Measurements from ENCODE around the gene ANP32A. TPM values are rescaled to one million over a fixed set of nuclear protein-coding genes. Genes with fewer than 3 reads are reported as not detected.

Gene ANP32A
- total and polyA plus RNA-seq, 5 donors, result 103 to 145 (median 118) TPM

GRCh38 chr15:68797599-68798345 lies 22.9 kb downstream of the ANP32A start:
- DNase-seq (peak; percentile 59 to 80 (median 75)), ATAC-seq (peak; percentile 55 to 60)
- peaks cover 46% of the 10 kb centered on the region for H3K4me1 ChIP-seq (ENCODE audit: control insufficient read depth, insufficient read depth, low read length)
- intact Hi-C loops (cut with DNase I), result no loop called here
- H3K27me3 ChIP-seq (ENCODE audit: control insufficient read depth, insufficient read depth), result no peaks in the 10 kb centered on the region
- peak overlapping the region; percentile 50 for H3K27ac ChIP-seq (ENCODE audit: low read length)
- H3K9me3 ChIP-seq (ENCODE audit: control insufficient read depth, low read length), result no peaks in the 10 kb centered on the region
- WGBS, result 19% methylated on average over 6 of the region's 6 CpGs
- H3K4me3 ChIP-seq (ENCODE audit: low read length), result no peak overlapping the region

- intact Hi-C loops (cut with DNase I), result no loop called here
- WGBS, result 36% methylated on average over 3 of the region's 3 CpGs
- Histone ChIP-seq H3K27me3 (ENCODE audit: control insufficient read depth, insufficient read depth) (no peaks in the 10 kb centered on the region), H3K4me1 (ENCODE audit: control insufficient read depth, insufficient read depth, low read length) (peaks cover 51% of the 10 kb centered on the region), H3K27ac (ENCODE audit: low read length) (peak overlapping the region; percentile 39), H3K4me3 (ENCODE audit: low read length) (no peak overlapping the region), H3K9me3 (ENCODE audit: control insufficient read depth, low read length) (no peaks in the 10 kb centered on the region)
- DNase-seq, result peak in 1 of 3 donors; percentile 28
- ATAC-seq, result no peak
Measured at GRCh38 chr15:68797191-68797590, 23.5 kb downstream of the ANP32A start.

GRCh38 chr15:68796576-68796975 lies 24.1 kb downstream of the ANP32A start:
- no peaks in the 10 kb centered on the region for H3K27me3 ChIP-seq (ENCODE audit: control insufficient read depth, insufficient read depth)
- no peak overlapping the region for H3K4me3 ChIP-seq (ENCODE audit: low read length)
- H3K9me3 ChIP-seq (ENCODE audit: control insufficient read depth, low read length), result no peaks in the 10 kb centered on the region
- DNase-seq, result no peak
- WGBS, result 91% methylated on average over 6 of the region's 6 CpGs
- no peak for ATAC-seq
- H3K4me1 ChIP-seq (ENCODE audit: control insufficient read depth, insufficient read depth, low read length), result peaks cover 52% of the 10 kb centered on the region
- no peak overlapping the region for H3K27ac ChIP-seq (ENCODE audit: low read length)
- intact Hi-C loops (cut with DNase I), result no loop called here

GRCh38 chr15:68795298-68795848 lies 25.3 kb downstream of the ANP32A start:
- Histone ChIP-seq H3K9me3 (ENCODE audit: control insufficient read depth, low read length) (no peaks in the 10 kb centered on the region), H3K27ac (ENCODE audit: low read length) (peak overlapping the region; percentile 60), H3K4me3 (ENCODE audit: low read length) (peak overlapping the region; percentile 21), H3K4me1 (ENCODE audit: control insufficient read depth, insufficient read depth, low read length) (peaks cover 63% of the 10 kb centered on the region), H3K27me3 (ENCODE audit: control insufficient read depth, insufficient read depth) (no peaks in the 10 kb centered on the region)
- ATAC-seq (peak; percentile 95 to 96), DNase-seq (peak; percentile 92 to 98 (median 96))
- intact Hi-C loops (cut with DNase I), result no loop called here
- 3% methylated on average over 20 of the region's 20 CpGs for WGBS

- intact Hi-C loops (cut with DNase I), result no loop called here
- H3K4me3 ChIP-seq (ENCODE audit: low read length), result peak overlapping the region; percentile 21
- 11% methylated on average over 5 of the region's 5 CpGs for WGBS
- DNase-seq, result no peak
- H3K27me3 ChIP-seq (ENCODE audit: control insufficient read depth, insufficient read depth), result no peaks in the 10 kb centered on the region
- no peaks in the 10 kb centered on the region for H3K9me3 ChIP-seq (ENCODE audit: control insufficient read depth, low read length)
- H3K4me1 ChIP-seq (ENCODE audit: control insufficient read depth, insufficient read depth, low read length), result peaks cover 68% of the 10 kb centered on the region
- H3K27ac ChIP-seq (ENCODE audit: low read length), result peak overlapping the region; percentile 84
- ATAC-seq, result peak; percentile 7 to 17
Measured at GRCh38 chr15:68794863-68795262, 25.8 kb downstream of the ANP32A start.

GRCh38 chr15:68794307-68794706 lies 26.4 kb downstream of the ANP32A start:
- intact Hi-C loops (cut with DNase I), result no loop called here
- Histone ChIP-seq H3K27ac (ENCODE audit: low read length) (peak overlapping the region; percentile 84), H3K4me3 (ENCODE audit: low read length) (no peak overlapping the region), H3K27me3 (ENCODE audit: control insufficient read depth, insufficient read depth) (no peaks in the 10 kb centered on the region), H3K9me3 (ENCODE audit: control insufficient read depth, low read length) (no peaks in the 10 kb centered on the region), H3K4me1 (ENCODE audit: control insufficient read depth, insufficient read depth, low read length) (peaks cover 70% of the 10 kb centered on the region)
- 60% methylated on average over 4 of the region's 4 CpGs for WGBS
- DNase-seq, result no peak
- ATAC-seq, result no peak

GRCh38 chr15:68793776-68794175 lies 26.9 kb downstream of the ANP32A start:
- peaks cover 75% of the 10 kb centered on the region for H3K4me1 ChIP-seq (ENCODE audit: control insufficient read depth, insufficient read depth, low read length)
- no peaks in the 10 kb centered on the region for H3K27me3 ChIP-seq (ENCODE audit: control insufficient read depth, insufficient read depth)
- DNase-seq (no peak), ATAC-seq (no peak)
- H3K27ac ChIP-seq (ENCODE audit: low read length), result peak overlapping the region; percentile 70
- no peak overlapping the region for H3K4me3 ChIP-seq (ENCODE audit: low read length)
- intact Hi-C loops (cut with DNase I), result no loop called here
- no peaks in the 10 kb centered on the region for H3K9me3 ChIP-seq (ENCODE audit: control insufficient read depth, low read length)
- 50% methylated on average over 6 of the region's 6 CpGs for WGBS

- peak overlapping the region; percentile 40 for H3K27ac ChIP-seq (ENCODE audit: low read length)
- peaks cover 72% of the 10 kb centered on the region for H3K4me1 ChIP-seq (ENCODE audit: control insufficient read depth, insufficient read depth, low read length)
- H3K27me3 ChIP-seq (ENCODE audit: control insufficient read depth, insufficient read depth), result no peaks in the 10 kb centered on the region
- intact Hi-C loops (cut with DNase I), result no loop called here
- peak in 1 of 3 donors; percentile 63 for DNase-seq
- no peak for ATAC-seq
- H3K9me3 ChIP-seq (ENCODE audit: control insufficient read depth, low read length), result no peaks in the 10 kb centered on the region
- 58% methylated on average over 14 of the region's 14 CpGs for WGBS
- no peak overlapping the region for H3K4me3 ChIP-seq (ENCODE audit: low read length)
Measured at GRCh38 chr15:68792901-68793766, 27.6 kb downstream of the ANP32A start.

- WGBS, result 54% methylated on average over 3 of the region's 3 CpGs
- DNase-seq (no peak), ATAC-seq (peak; percentile 14 to 58)
- intact Hi-C loops (cut with DNase I), result no loop called here
- H3K9me3 ChIP-seq (ENCODE audit: control insufficient read depth, low read length), result no peaks in the 10 kb centered on the region
- H3K4me1 ChIP-seq (ENCODE audit: control insufficient read depth, insufficient read depth, low read length), result peaks cover 67% of the 10 kb centered on the region
- H3K4me3 ChIP-seq (ENCODE audit: low read length), result no peak overlapping the region
- peak overlapping the region; percentile 16 for H3K27ac ChIP-seq (ENCODE audit: low read length)
- no peaks in the 10 kb centered on the region for H3K27me3 ChIP-seq (ENCODE audit: control insufficient read depth, insufficient read depth)
Measured at GRCh38 chr15:68791431-68792283, 29.0 kb downstream of the ANP32A start.

- intact Hi-C loops (cut with DNase I), result no loop called here
- H3K9me3 ChIP-seq (ENCODE audit: control insufficient read depth, low read length), result no peaks in the 10 kb centered on the region
- H3K4me1 ChIP-seq (ENCODE audit: control insufficient read depth, insufficient read depth, low read length), result peaks cover 60% of the 10 kb centered on the region
- no peaks in the 10 kb centered on the region for H3K27me3 ChIP-seq (ENCODE audit: control insufficient read depth, insufficient read depth)
- ATAC-seq (no peak), DNase-seq (no peak)
- H3K27ac ChIP-seq (ENCODE audit: low read length), result no peak overlapping the region
- H3K4me3 ChIP-seq (ENCODE audit: low read length), result no peak overlapping the region
- 92% methylated on average over 2 of the region's 2 CpGs for WGBS
Measured at GRCh38 chr15:68790910-68791309, 29.8 kb downstream of the ANP32A start.
